KMS-11 (cell line): ENCODE data around the gene NCOA1.

Experiments used
- H2AFZ ChIP-seq: fragments of 200-600 bp; sonication (generic); 2 replicates; pipeline ENCODE4 v1.6.1; 2016; ENCODE audit warnings: antibody characterized with exemption, mixed run types, low read depth
- H3K27ac ChIP-seq: fragments of 200-600 bp; sonication (generic); 2 replicates; pipeline ENCODE4 v1.6.1; 2016; ENCODE audit warnings: mild to moderate bottlenecking, mixed run types
- H3K27me3 ChIP-seq: fragments of 200-600 bp; sonication (generic); 2 replicates; pipeline ENCODE4 v1.6.1; 2017; ENCODE audit warnings: mild to moderate bottlenecking, low read depth, mixed run types, moderate library complexity; ENCODE audit not compliant: insufficient read depth
- H3K36me3 ChIP-seq: fragments of 200-600 bp; sonication (generic); 2 replicates; pipeline ENCODE4 v1.6.1; 2017; ENCODE audit warnings: mild to moderate bottlenecking, mixed run types; ENCODE audit not compliant: insufficient read depth
- H3K4me1 ChIP-seq: fragments of 200-600 bp; sonication (generic); 2 replicates; pipeline ENCODE4 v1.6.1; 2016; ENCODE audit warnings: mild to moderate bottlenecking, low read depth, mixed run types; ENCODE audit not compliant: poor library complexity, severe bottlenecking
- H3K4me2 ChIP-seq: fragments of 200-600 bp; sonication (generic); 2 replicates; pipeline ENCODE4 v1.7.0; 2016; ENCODE audit warnings: mild to moderate bottlenecking, mixed run types
- H3K4me3 ChIP-seq: fragments of 200-600 bp; sonication (generic); IDR thresholded peaks from 2 replicates; pipeline ENCODE4 v1.6.1; 2017; ENCODE audit warnings: low read depth, low read length, mixed read lengths; ENCODE audit not compliant: insufficient read depth
- H3K79me2 ChIP-seq: fragments of 200-600 bp; sonication (generic); 2 replicates; pipeline ENCODE4 v1.6.1; 2016; ENCODE audit warnings: low read depth, mixed run types; ENCODE audit not compliant: insufficient read depth
- H3K9ac ChIP-seq: fragments of 200-600 bp; sonication (generic); 2 replicates; pipeline ENCODE4 v1.6.1; 2016; ENCODE audit warnings: mild to moderate bottlenecking, mixed run types
- H4K20me1 ChIP-seq: fragments of 200-600 bp; sonication (generic); 2 replicates; pipeline ENCODE4 v1.6.1; 2016; ENCODE audit warnings: mild to moderate bottlenecking, mixed run types; ENCODE audit not compliant: insufficient read depth
- TF ChIP-seq, protein P1 (sequence below): fragments of 200-600 bp; sonication (generic); conservative IDR thresholded peaks from 2 replicates; pipeline ENCODE4 v1.6.1; 2017; ENCODE audit warnings: low read depth, mild to moderate bottlenecking, antibody characterized with exemption, low read length, moderate library complexity, mixed read lengths

Gene NCOA1

DNA sequence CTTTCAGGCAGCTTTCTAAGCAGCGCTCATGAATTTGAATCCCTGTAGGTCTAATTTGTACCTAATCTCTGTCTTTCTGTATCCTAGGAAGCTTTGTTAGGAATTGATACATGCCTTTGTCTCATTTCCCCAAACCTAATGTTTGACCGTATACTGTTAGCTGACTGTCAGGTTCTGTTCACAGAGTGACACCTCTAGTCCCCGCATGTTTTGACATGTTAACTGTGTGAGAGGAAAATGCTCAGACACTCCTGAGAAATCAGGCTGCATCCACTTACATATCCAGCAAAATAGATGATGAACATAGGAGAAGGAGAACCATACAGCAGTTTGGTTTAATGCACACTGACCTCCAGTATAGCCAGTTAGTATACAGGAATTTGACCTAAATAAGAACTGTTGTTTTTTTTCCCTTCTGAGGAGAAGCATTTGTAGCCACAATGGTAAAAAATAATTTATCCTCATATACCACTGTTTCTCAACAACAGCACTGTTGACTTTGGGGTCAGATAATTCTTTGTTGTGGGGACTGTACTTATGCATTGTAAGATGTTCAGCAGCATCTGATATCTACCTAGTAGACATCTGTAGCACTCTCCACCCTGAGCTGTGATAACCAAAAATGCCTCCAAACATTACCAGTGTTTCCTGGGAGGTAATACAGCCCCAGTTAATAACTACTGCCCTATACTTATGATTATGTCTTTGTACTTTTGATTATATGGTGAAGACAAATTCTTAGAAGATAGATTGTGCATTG, 130.9 kb downstream of the NCOA1 start:
- H4K20me1 ChIP-seq, result no peaks in the 10 kb centered on the region
- H3K27me3 ChIP-seq, result no peaks in the 10 kb centered on the region
- no peaks in the 10 kb centered on the region for H3K79me2 ChIP-seq
- TF ChIP-seq, protein P1, sequence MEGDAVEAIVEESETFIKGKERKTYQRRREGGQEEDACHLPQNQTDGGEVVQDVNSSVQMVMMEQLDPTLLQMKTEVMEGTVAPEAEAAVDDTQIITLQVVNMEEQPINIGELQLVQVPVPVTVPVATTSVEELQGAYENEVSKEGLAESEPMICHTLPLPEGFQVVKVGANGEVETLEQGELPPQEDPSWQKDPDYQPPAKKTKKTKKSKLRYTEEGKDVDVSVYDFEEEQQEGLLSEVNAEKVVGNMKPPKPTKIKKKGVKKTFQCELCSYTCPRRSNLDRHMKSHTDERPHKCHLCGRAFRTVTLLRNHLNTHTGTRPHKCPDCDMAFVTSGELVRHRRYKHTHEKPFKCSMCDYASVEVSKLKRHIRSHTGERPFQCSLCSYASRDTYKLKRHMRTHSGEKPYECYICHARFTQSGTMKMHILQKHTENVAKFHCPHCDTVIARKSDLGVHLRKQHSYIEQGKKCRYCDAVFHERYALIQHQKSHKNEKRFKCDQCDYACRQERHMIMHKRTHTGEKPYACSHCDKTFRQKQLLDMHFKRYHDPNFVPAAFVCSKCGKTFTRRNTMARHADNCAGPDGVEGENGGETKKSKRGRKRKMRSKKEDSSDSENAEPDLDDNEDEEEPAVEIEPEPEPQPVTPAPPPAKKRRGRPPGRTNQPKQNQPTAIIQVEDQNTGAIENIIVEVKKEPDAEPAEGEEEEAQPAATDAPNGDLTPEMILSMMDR, result no peak
- no peak overlapping the region for H3K4me3 ChIP-seq
- H3K36me3 ChIP-seq, result no peaks in the 10 kb centered on the region
- no peaks in the 10 kb centered on the region for H3K4me1 ChIP-seq
- no peak overlapping the region for H3K9ac ChIP-seq
- H3K27ac ChIP-seq, result no peak overlapping the region
- H2AFZ ChIP-seq, result no peak overlapping the region
- H3K4me2 ChIP-seq, result no peak overlapping the region

DNA sequence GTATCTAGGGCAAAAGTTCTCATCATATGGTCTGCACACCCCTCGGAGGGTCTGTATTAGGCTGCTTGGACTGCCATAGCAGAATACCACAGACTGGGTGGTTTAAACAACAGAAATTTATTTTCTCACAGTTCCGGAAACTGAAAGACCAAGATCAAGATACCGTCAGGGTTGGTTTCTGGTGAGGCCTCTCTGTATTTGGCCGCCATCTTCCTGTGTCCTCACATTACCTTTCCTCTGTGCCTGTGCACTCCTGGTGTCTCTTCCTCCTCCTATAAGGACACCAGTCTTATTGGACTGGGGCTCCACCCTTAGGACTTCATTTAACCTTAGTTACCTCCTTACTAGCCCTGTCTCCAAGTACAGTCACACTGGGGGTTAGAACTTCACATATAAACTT, 132.5 kb downstream of the NCOA1 start:
- Histone ChIP-seq H3K4me1 (no peaks in the 10 kb centered on the region), H3K79me2 (no peaks in the 10 kb centered on the region), H3K4me3 (no peak overlapping the region), H3K27ac (no peak overlapping the region), H3K9ac (no peak overlapping the region), H4K20me1 (no peaks in the 10 kb centered on the region), H3K36me3 (no peaks in the 10 kb centered on the region), H3K4me2 (no peak overlapping the region), H2AFZ (no peak overlapping the region), H3K27me3 (no peaks in the 10 kb centered on the region)
- TF ChIP-seq, protein P1, result no peak

DNA sequence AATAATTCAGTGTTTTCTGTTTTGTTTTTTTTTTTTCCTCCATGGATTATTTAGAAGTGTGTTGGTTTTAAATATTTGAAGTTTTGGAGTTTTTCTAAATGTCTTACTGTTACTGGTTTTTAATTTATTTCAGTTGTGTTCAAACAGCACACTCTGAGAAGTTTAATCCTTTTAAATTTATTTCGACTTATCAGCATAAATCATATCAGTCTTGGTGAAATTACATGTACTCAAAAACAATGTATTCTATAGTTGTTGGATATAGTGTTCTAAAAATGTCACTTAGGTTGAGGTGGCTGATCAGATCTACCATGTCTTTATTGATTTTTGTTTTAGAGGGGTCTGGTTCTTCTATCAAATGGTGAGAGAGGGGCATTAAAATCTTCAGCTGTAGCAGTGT, 134.7 kb downstream of the NCOA1 start:
- no peaks in the 10 kb centered on the region for H3K79me2 ChIP-seq
- TF ChIP-seq, protein P1, result no peak
- H3K4me1 ChIP-seq, result no peaks in the 10 kb centered on the region
- no peaks in the 10 kb centered on the region for H4K20me1 ChIP-seq
- H3K27me3 ChIP-seq, result no peaks in the 10 kb centered on the region
- no peak overlapping the region for H2AFZ ChIP-seq
- H3K9ac ChIP-seq, result no peak overlapping the region
- H3K27ac ChIP-seq, result no peak overlapping the region
- H3K4me3 ChIP-seq, result no peak overlapping the region
- no peak overlapping the region for H3K4me2 ChIP-seq
- no peaks in the 10 kb centered on the region for H3K36me3 ChIP-seq

DNA sequence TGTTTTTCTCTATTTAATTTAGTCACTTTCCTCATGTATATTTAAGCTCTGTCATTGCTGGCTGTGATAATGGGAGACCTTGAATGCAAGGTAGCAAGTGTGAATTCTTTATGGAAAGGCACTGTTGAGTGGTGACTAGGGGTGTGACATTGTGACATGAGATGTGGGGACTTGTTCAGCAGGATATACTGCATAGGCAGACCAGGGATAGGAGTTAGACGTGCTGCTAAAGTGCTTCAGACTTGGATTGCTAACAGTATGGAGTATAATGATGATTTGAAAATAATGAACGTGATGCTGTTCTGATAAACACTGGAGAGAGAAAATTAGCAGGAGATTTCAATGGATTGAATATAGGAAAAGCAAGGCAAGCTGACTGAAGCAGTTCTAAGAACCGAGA, 135.1 kb downstream of the NCOA1 start:
- no peaks in the 10 kb centered on the region for H3K27me3 ChIP-seq
- no peak overlapping the region for H2AFZ ChIP-seq
- no peaks in the 10 kb centered on the region for H3K4me1 ChIP-seq
- H3K27ac ChIP-seq, result no peak overlapping the region
- H3K36me3 ChIP-seq, result no peaks in the 10 kb centered on the region
- no peaks in the 10 kb centered on the region for H3K79me2 ChIP-seq
- TF ChIP-seq, protein P1, result no peak
- no peak overlapping the region for H3K4me3 ChIP-seq
- H4K20me1 ChIP-seq, result no peaks in the 10 kb centered on the region
- no peak overlapping the region for H3K9ac ChIP-seq
- H3K4me2 ChIP-seq, result no peak overlapping the region
